AG09309 (cell line): Measurements from ENCODE around the gene TMTC2.

Source experiments
- DNase-seq: peaks from one replicate; pipeline ENCODE4 v3.0.0-alpha.2; 2010; ENCODE audit warnings: low read depth
- H3K4me3 ChIP-seq: 2 replicates; pipeline ENCODE4 v1.5.1; 2011; ENCODE audit warnings: mild to moderate bottlenecking, low read depth, low read length, moderate library complexity; ENCODE audit not compliant: control insufficient read depth
- CTCF ChIP-seq: IDR thresholded peaks from 2 replicates; pipeline ENCODE4 v1.5.1; 2011; ENCODE audit warnings: mild to moderate bottlenecking, low read depth, low read length, inconsistent platforms; ENCODE audit not compliant: insufficient read depth, control insufficient read depth; ENCODE audit errors: missing control alignments

Gene TMTC2

GRCh38 chr12:82740129-82741000 lies 53.7 kb downstream of the TMTC2 start:
- H3K4me3 ChIP-seq = no peak overlapping the region
- TF ChIP-seq CTCF = no peak
- peak; percentile 63 for DNase-seq

- no peak overlapping the region for H3K4me3 ChIP-seq
- TF ChIP-seq CTCF = no peak
- DNase-seq = no peak
Measured at GRCh38 chr12:82745063-82745674, 58.5 kb downstream of the TMTC2 start.

- no peak overlapping the region for H3K4me3 ChIP-seq
- TF ChIP-seq CTCF = no peak
- no peak for DNase-seq
Measured at GRCh38 chr12:82745807-82746206, 59.1 kb downstream of the TMTC2 start.

- no peak overlapping the region for H3K4me3 ChIP-seq
- no peak for DNase-seq
- TF ChIP-seq CTCF = no peak
Measured at GRCh38 chr12:82746668-82747067, 60.0 kb downstream of the TMTC2 start.

- no peak overlapping the region for H3K4me3 ChIP-seq
- TF ChIP-seq CTCF = no peak
- no peak for DNase-seq
Measured at GRCh38 chr12:82749015-82749414, 62.3 kb downstream of the TMTC2 start.

- no peak overlapping the region for H3K4me3 ChIP-seq
- TF ChIP-seq CTCF = no peak
- DNase-seq = no peak
Measured at GRCh38 chr12:82754856-82755255, 68.2 kb downstream of the TMTC2 start.
